ENCODE data around the gene KRT10.

DNA sequence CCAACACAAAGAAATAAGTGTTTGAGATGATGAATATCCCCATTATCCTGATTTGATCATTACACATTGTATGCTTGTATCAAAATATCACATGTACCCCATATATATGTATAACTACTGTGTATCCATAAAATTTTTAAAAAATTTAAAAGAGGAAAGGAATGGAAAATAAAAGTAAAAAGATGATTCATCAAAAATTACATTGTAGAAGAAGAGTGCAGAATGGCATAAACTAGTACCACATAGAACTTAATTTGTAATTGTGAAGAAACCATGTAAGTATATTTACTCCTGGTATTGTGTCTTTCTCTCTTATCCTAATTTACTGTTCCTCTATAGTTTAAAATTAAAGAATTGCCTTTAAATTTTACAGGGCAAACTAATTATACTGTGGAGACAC is 11.5 kb upstream of the KRT10 start:
- TF ChIP-seq CTCF (IDR thresholded peaks at IDR 0.05) (no peak), EZH2 (IDR thresholded peaks at IDR 0.05; ENCODE audit: borderline replicate concordance, insufficient read depth, low read depth, low read length, poor library complexity, severe bottlenecking) (no peak)

Data from B cell (primary cell).